Kidney (tissue), 14 donors: ENCODE measurements around the gene FAM227B. TPM values are rescaled to one million over a fixed set of nuclear protein-coding genes. Genes with fewer than 3 reads are reported as not detected.

Experiments used
- DNase-seq, 5 donors: peaks; one replicate each; pipeline ENCODE4 v3.0.0-alpha.2; 2013 to 2020
- FAIRE-seq: peaks from 2 replicates; lab custom pipeline; 2012; peaks lifted over from hg19 to GRCh38; lab: Jason Lieb, UNC
- H3K27ac ChIP-seq, 2 donors: one replicate each; pipeline ENCODE4 v1.7.0; 2013; ENCODE audit warnings: low read depth in 2 of 2, low read length in 2 of 2, inconsistent platforms in 1 of 2
- H3K27me3 ChIP-seq: one replicate; pipeline ENCODE4 v1.7.1; 2013; ENCODE audit warnings: low read length, inconsistent platforms; ENCODE audit not compliant: control insufficient read depth, insufficient read depth
- H3K36me3 ChIP-seq, 3 donors: one replicate each; pipeline versions ENCODE4 v1.7.0 to v1.7.1; 2013; ENCODE audit warnings: low read length in 3 of 3, control low read depth in 1 of 3, inconsistent platforms in 1 of 3; ENCODE audit not compliant: insufficient read depth in 3 of 3, control insufficient read depth in 2 of 3
- H3K4me1 ChIP-seq, 3 donors: one replicate each; pipeline versions ENCODE4 v1.7.0 to v1.7.1; 2013; ENCODE audit warnings: low read length in 3 of 3, inconsistent platforms in 1 of 3, low read depth in 1 of 3; ENCODE audit not compliant: control insufficient read depth in 2 of 3, insufficient read depth in 2 of 3
- H3K4me3 ChIP-seq, 3 donors: one replicate each; pipeline versions ENCODE4 v1.7.0 to v1.8.1; 2013; ENCODE audit warnings: low read length in 3 of 3, control low read depth in 1 of 3, inconsistent platforms in 1 of 3
- H3K9ac ChIP-seq, 3 donors: one replicate each; pipeline versions ENCODE4 v1.7.0 to v1.7.1; 2013; ENCODE audit warnings: low read length in 3 of 3, control low read depth in 1 of 3, inconsistent platforms in 1 of 3
- H3K9me3 ChIP-seq, 3 donors: one replicate each; pipeline versions ENCODE4 v1.7.0 to v1.7.1; 2013; ENCODE audit warnings: low read length in 3 of 3, control low read depth in 1 of 3, inconsistent platforms in 1 of 3; ENCODE audit not compliant: control insufficient read depth in 2 of 3, insufficient read depth in 1 of 3
- CTCF ChIP-seq: IDR thresholded peaks from 3 replicates; pipeline ENCODE4 v1.5.1; 2012; ENCODE audit warnings: mild to moderate bottlenecking, moderate library complexity, borderline replicate concordance; ENCODE audit not compliant: insufficient read depth; ENCODE audit errors: extremely low read depth
- intact Hi-C: fragments of 100-400 bp; cut with DNase I; formaldehyde crosslinking; loops from one replicate; pipeline ENCODE4 v1.11.1; 2022
- polyA plus RNA-seq: library from polyadenylated mRNA; stranded (reverse); fragments of 350-450 nt; fragmentation: Illumina TruSeq; extraction: RNeasy Lipid Tissue Mini Kit (QIAGEN cat#74804); gene quantifications from one replicate; pipeline ENCODE4 v1.2.3, GENCODE V29; 2014; ENCODE audit warnings: low read depth, low replicate concordance; ENCODE audit not compliant: insufficient read depth
- total RNA-seq: library from RNA; stranded (reverse); fragmentation: NEBNext Ultra II Directional; extraction: Animal tissue kit (Norgen Biotek cat#: 25700); gene quantifications from one replicate; pipeline ENCODE4 v1.2.1, GENCODE V29; 2021
- donor health status: control.
- donor health status: control.
- donor health status: control.
- donor health status: control.
- donor health status: control.
- donor health status: DM: yes; HTN: yes; CAD: no.
- donor health status: Normal renal cell carcinoma (clear cell type).

The FAM227B gene
- total and polyA plus RNA-seq, 2 donors from 2014 or later: 11.7 to 12.2 TPM

GRCh38 chr15:49330166-49330565 lies 290.5 kb downstream of the FAM227B start:
- intact Hi-C loops: no loop called here
- FAIRE-seq: no peak

GRCh38 chr15:49328941-49329340 lies 291.7 kb downstream of the FAM227B start:
- no peaks in the 10 kb centered on the region for H3K27me3 ChIP-seq

More at GRCh38 chr15:49330166-49330565, 290.5 kb downstream of the FAM227B start:
- Histone ChIP-seq H3K27me3 (no peaks in the 10 kb centered on the region), H3K9ac (no peak overlapping the region), H3K27ac (no peak overlapping the region), H3K4me3 (no peak overlapping the region), H3K4me1 (no peaks in the 10 kb centered on the region), H3K9me3 (no peaks in the 10 kb centered on the region), H3K36me3 (peaks cover 0 to 3% (median 2%) of the 10 kb centered on the region in 3 donors)
- no peak for TF ChIP-seq CTCF
- no peak for DNase-seq

GRCh38 chr15:49327927-49328326 lies 292.7 kb downstream of the FAM227B start:
- FAIRE-seq (no peak), DNase-seq (no peak)
- H3K27ac ChIP-seq: no peak overlapping the region
- peaks cover 0 to 3% (median 2%) of the 10 kb centered on the region in 3 donors for H3K36me3 ChIP-seq
- H3K9me3 ChIP-seq: no peaks in the 10 kb centered on the region
- H3K4me1 ChIP-seq: no peaks in the 10 kb centered on the region
- H3K27me3 ChIP-seq: no peaks in the 10 kb centered on the region
- H3K4me3 ChIP-seq: no peak overlapping the region
- no peak overlapping the region for H3K9ac ChIP-seq
- intact Hi-C loops: no loop called here
- TF ChIP-seq CTCF: no peak

More at GRCh38 chr15:49328941-49329340, 291.7 kb downstream of the FAM227B start:
- peaks cover 0 to 3% (median 2%) of the 10 kb centered on the region in 3 donors for H3K36me3 ChIP-seq
- no peak for TF ChIP-seq CTCF
- no peak overlapping the region for H3K9ac ChIP-seq
- H3K9me3 ChIP-seq: no peaks in the 10 kb centered on the region
- no peaks in the 10 kb centered on the region for H3K4me1 ChIP-seq
- FAIRE-seq (no peak), DNase-seq (no peak)
- no peak overlapping the region for H3K27ac ChIP-seq
- H3K4me3 ChIP-seq: no peak overlapping the region
- intact Hi-C loops: no loop called here

GRCh38 chr15:49323207-49323606 lies 297.4 kb downstream of the FAM227B start:
- FAIRE-seq: no peak
- Histone ChIP-seq H3K36me3 (peaks cover 0 to 13% (median 8%) of the 10 kb centered on the region in 3 donors), H3K9me3 (no peaks in the 10 kb centered on the region), H3K4me3 (no peak overlapping the region), H3K9ac (no peak overlapping the region), H3K27ac (no peak overlapping the region), H3K27me3 (no peaks in the 10 kb centered on the region), H3K4me1 (no peaks in the 10 kb centered on the region)
- intact Hi-C loops: no loop called here
- TF ChIP-seq CTCF: no peak
- no peak for DNase-seq
